IPS DF 4.7 (cell line): ENCODE results near the gene NR2F1-AS1.
"Not testable (repeated sequence)": the region's sequence is repeated elsewhere in the genome, so short reads cannot be mapped to it uniquely, and the experiment has no call there.

Experiments
- DNase-seq: peaks from one replicate; pipeline ENCODE4 v3.0.0-alpha.2; 2013; ENCODE audit warnings: low spot score; ENCODE audit errors: extremely low read depth

The NR2F1-AS1 gene

GRCh38 chr5:93576994-93577853, 3.8 kb downstream of the NR2F1-AS1 start:
- no peak for DNase-seq

GRCh38 chr5:93575461-93576414, 5.3 kb downstream of the NR2F1-AS1 start:
- no peak for DNase-seq

- DNase-seq, result no peak
Observed at GRCh38 chr5:93574491-93575305, 6.3 kb downstream of the NR2F1-AS1 start.

GRCh38 chr5:93573354-93574351, 7.4 kb downstream of the NR2F1-AS1 start:
- no peak for DNase-seq

GRCh38 chr5:93572608-93573353, 8.2 kb downstream of the NR2F1-AS1 start:
- no peak for DNase-seq

- DNase-seq, result no peak
Observed at GRCh38 chr5:93572101-93572607, 8.9 kb downstream of the NR2F1-AS1 start.

- DNase-seq, result no peak
Observed at GRCh38 chr5:93571114-93571949, 9.7 kb downstream of the NR2F1-AS1 start.

- no peak for DNase-seq
Observed at GRCh38 chr5:93570294-93571113, 10.5 kb downstream of the NR2F1-AS1 start.

GRCh38 chr5:93569300-93570160, 11.5 kb downstream of the NR2F1-AS1 start:
- no peak for DNase-seq

- no peak for DNase-seq
Observed at GRCh38 chr5:93567424-93567823, 13.6 kb downstream of the NR2F1-AS1 start.

GRCh38 chr5:93566091-93566490, 14.9 kb downstream of the NR2F1-AS1 start:
- no peak for DNase-seq

- no peak for DNase-seq
Observed at GRCh38 chr5:93557021-93557604, 23.9 kb downstream of the NR2F1-AS1 start.

GRCh38 chr5:93549594-93549993, 31.4 kb downstream of the NR2F1-AS1 start:
- not testable (repeated sequence) for DNase-seq

GRCh38 chr5:93545872-93546271, 35.1 kb downstream of the NR2F1-AS1 start:
- DNase-seq, result no peak

- no peak for DNase-seq
Observed at GRCh38 chr5:93532370-93532769, 48.6 kb downstream of the NR2F1-AS1 start.

GRCh38 chr5:93521815-93522214, 59.2 kb downstream of the NR2F1-AS1 start:
- not testable (repeated sequence) for DNase-seq
